Osteocyte (in vitro differentiated cells): Measurements from ENCODE around the gene TAF8. TPM values are rescaled to one million over a fixed set of nuclear protein-coding genes. Genes with fewer than 3 reads are reported as not detected.

Experiments used
- DNase-seq: peaks from one replicate; pipeline ENCODE4 v3.0.0; 2021; ENCODE audit warnings: mixed read lengths; ENCODE audit not compliant: unreplicated experiment; ENCODE audit errors: extremely low spot score
- H3K27ac Mint-ChIP-seq: one replicate; pipeline ENCODE4 v1.8.0; 2021; ENCODE audit warnings: mild to moderate bottlenecking, mixed read lengths; ENCODE audit not compliant: unreplicated experiment
- H3K27me3 Mint-ChIP-seq: one replicate; pipeline ENCODE4 v1.8.0; 2021; ENCODE audit warnings: mixed read lengths; ENCODE audit not compliant: unreplicated experiment
- H3K36me3 Mint-ChIP-seq: one replicate; pipeline ENCODE4 v1.8.0; 2021; ENCODE audit warnings: mixed read lengths; ENCODE audit not compliant: unreplicated experiment
- H3K4me1 Mint-ChIP-seq: one replicate; pipeline ENCODE4 v1.8.0; 2021; ENCODE audit warnings: mixed read lengths; ENCODE audit not compliant: unreplicated experiment
- H3K4me3 Mint-ChIP-seq: one replicate; pipeline ENCODE4 v1.8.0; 2021; ENCODE audit warnings: mild to moderate bottlenecking, moderate library complexity, mixed read lengths; ENCODE audit not compliant: unreplicated experiment
- H3K9me3 Mint-ChIP-seq: one replicate; pipeline ENCODE4 v1.8.0; 2021; ENCODE audit warnings: mixed read lengths; ENCODE audit not compliant: unreplicated experiment
- total RNA-seq: library from RNA; stranded (reverse); gene quantifications from 2 replicates; pipeline ENCODE4 v1.2.1, GENCODE V29; 2021
- TF ChIP-seq, protein P1 (sequence below): fragments of 200-600 bp; sonication (generic); IDR thresholded peaks from 2 replicates; pipeline ENCODE4 v1.5.0; 2021; ENCODE audit warnings: antibody characterized with exemption, mild to moderate bottlenecking, moderate library complexity

Gene TAF8
- total RNA-seq, 1 donor from 2014 or later: 27.6 TPM

DNA sequence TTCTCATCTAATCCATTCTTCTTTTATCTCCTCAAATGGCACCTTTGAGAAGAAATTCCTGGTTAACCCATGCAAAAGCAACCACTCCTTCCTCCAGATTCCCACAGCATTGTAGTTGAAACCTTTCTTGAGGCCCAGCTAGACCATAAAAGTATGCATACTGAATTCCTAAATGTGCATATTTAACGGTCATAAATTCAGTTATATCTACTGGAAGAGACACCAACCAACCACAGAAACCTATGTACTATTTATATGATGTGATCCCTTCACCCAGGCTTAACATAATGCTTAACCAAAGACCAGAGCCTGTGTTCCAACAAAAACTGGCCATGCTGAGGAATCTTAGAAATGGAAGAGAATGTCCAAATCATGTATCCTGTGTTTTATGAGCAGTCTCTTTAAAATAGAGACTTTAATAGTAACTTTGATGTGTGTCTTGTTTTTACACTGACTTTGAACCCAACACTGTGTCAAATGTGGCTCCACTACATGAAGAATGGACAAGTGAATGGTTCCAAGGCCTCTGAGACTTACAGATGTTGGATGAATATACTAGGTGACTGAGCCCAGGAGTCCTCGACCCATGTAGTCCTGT lies 11.4 kb upstream of the TAF8 start:
- no peaks in the 10 kb centered on the region for H3K27me3 Mint-ChIP-seq
- TF ChIP-seq, protein P1, sequence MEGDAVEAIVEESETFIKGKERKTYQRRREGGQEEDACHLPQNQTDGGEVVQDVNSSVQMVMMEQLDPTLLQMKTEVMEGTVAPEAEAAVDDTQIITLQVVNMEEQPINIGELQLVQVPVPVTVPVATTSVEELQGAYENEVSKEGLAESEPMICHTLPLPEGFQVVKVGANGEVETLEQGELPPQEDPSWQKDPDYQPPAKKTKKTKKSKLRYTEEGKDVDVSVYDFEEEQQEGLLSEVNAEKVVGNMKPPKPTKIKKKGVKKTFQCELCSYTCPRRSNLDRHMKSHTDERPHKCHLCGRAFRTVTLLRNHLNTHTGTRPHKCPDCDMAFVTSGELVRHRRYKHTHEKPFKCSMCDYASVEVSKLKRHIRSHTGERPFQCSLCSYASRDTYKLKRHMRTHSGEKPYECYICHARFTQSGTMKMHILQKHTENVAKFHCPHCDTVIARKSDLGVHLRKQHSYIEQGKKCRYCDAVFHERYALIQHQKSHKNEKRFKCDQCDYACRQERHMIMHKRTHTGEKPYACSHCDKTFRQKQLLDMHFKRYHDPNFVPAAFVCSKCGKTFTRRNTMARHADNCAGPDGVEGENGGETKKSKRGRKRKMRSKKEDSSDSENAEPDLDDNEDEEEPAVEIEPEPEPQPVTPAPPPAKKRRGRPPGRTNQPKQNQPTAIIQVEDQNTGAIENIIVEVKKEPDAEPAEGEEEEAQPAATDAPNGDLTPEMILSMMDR: no peak
- peak overlapping the region; percentile 3 for H3K27ac Mint-ChIP-seq
- peaks cover 29% of the 10 kb centered on the region for H3K4me1 Mint-ChIP-seq
- H3K36me3 Mint-ChIP-seq: peaks cover 6% of the 10 kb centered on the region
- DNase-seq: no peak
- H3K4me3 Mint-ChIP-seq: no peak overlapping the region
- no peaks in the 10 kb centered on the region for H3K9me3 Mint-ChIP-seq

DNA sequence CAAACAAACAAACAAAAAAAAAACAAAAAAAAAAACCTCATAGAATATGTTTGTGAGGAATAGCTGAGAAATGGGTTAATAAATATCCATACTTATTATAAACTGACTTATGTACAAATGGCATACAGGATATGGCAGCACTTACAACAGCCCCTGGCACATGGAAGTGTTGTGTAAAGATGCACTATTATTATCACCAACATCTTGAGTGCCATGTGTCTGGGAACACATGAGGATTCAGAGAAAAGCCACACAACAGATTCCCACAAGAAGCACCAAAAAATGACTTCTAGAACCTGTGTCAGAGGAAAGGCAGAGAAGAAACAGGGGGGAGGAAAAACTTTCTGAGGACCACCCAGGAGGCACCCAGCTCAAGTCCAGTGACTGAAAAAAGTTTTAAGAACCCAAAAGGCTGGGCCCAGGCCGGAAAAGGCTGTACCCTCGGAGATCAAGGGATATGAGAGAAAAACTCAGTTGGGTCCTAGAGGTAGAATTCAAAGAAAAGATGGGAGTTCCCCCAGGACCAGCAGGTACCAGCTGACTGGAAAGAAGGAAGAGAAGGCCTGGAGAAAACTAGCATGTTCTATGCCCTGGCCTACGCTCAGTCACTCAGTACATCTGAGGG lies 9.4 kb upstream of the TAF8 start:
- DNase-seq: no peak
- Mint-ChIP-seq H3K4me1 (peaks cover 46% of the 10 kb centered on the region), H3K9me3 (no peaks in the 10 kb centered on the region), H3K27me3 (no peaks in the 10 kb centered on the region), H3K27ac (no peak overlapping the region), H3K36me3 (peaks cover 3% of the 10 kb centered on the region), H3K4me3 (no peak overlapping the region)
- TF ChIP-seq, protein P1: no peak

DNA sequence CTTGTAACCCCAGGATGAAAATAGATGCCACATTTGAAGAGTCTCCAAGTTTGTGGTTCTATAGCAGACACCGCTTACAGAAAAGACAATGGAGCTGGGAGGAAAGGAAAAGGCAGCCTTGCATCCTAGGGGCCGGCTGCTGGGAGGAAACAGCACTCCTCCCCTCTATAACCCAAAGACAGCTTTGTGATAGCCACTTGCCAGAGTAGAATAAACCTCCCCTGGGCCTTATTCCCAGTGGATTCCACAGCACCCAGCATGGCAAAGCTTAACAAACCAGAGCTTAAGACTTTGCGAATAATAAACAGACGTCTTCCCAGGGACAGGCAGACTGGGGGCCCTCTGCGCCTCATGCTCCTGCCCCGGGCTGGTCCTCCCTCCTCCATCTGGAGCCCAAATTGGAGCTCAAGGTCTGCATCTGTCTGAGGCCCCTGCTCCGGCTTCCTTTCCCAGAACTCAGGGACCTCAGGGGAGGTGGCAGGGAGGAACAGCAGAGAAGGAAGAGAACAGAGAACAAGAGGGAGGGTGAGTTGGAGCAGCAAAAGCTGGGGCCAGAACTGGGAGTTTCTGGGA lies 8.8 kb upstream of the TAF8 start:
- peaks cover 52% of the 10 kb centered on the region for H3K4me1 Mint-ChIP-seq
- TF ChIP-seq, protein P1: no peak
- H3K27ac Mint-ChIP-seq: no peak overlapping the region
- H3K9me3 Mint-ChIP-seq: no peaks in the 10 kb centered on the region
- H3K4me3 Mint-ChIP-seq: no peak overlapping the region
- DNase-seq: no peak
- H3K27me3 Mint-ChIP-seq: no peaks in the 10 kb centered on the region
- H3K36me3 Mint-ChIP-seq: peaks cover 3% of the 10 kb centered on the region

GRCh38 chr6:42042108-42042507 lies 8.2 kb upstream of the TAF8 start:
- Mint-ChIP-seq H3K36me3 (peaks cover 3% of the 10 kb centered on the region), H3K4me3 (no peak overlapping the region), H3K4me1 (peaks cover 58% of the 10 kb centered on the region), H3K9me3 (no peaks in the 10 kb centered on the region), H3K27me3 (no peaks in the 10 kb centered on the region), H3K27ac (no peak overlapping the region)
- no peak for DNase-seq
- TF ChIP-seq, protein P1: no peak

DNA sequence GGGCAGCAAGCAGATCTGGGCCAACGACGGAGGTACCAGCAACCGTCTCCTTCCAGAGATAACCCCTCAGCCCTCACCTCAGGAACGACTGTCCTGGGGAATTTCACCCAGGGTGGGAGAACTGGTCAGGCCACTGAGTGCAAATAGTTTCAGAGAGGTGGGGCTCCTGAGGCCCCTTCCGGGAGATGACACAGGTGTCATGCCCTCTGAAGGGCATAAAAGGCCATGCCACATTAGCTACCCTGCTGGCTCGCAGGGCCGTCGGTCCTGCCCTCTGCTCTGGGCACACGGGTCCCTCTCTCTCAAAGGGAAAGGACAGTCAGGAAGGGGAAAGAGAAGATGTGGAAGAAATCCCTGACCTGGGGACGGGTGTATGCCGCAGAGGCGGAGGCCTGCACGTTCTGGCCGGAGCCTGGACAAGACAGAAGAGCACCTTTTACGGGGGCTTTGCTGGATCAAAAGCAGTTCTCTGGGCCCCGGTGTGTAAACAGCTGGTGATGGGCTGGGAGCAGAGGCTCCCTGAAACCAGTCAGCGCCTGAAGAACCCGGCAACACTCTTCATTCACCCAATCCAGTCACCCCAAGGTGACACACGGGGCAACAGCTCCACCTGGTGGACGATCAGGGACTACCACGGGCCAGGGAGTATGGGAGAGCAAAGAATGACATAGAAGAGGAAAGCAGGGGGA lies 6.4 kb upstream of the TAF8 start:
- Mint-ChIP-seq H3K36me3 (peaks cover 3% of the 10 kb centered on the region), H3K4me1 (peaks cover 63% of the 10 kb centered on the region), H3K27me3 (no peaks in the 10 kb centered on the region), H3K27ac (peak overlapping the region; percentile 80), H3K9me3 (no peaks in the 10 kb centered on the region), H3K4me3 (peak overlapping the region; percentile 42)
- TF ChIP-seq, protein P1: peak; percentile 97
- DNase-seq: peak; percentile 95
